Central memory CD8-positive, alpha-beta T cell (primary cell): Measurements from ENCODE around the gene SATB2.

Experiments used
- ATAC-seq: fragments of 150-1000 bp; cut with Tn5 transposase; replicated peaks from 2 replicates; pipeline ENCODE4 v1.10.0; 2022; ENCODE audit warnings: mild to moderate bottlenecking, moderate FRiP score, moderate number of reproducible peaks; ENCODE audit not compliant: poor library complexity, severe bottlenecking; ENCODE audit errors: extremely low read depth
- DNase-seq, 2 donors: peaks; one replicate each; pipeline ENCODE4 v3.0.0; 2021; ENCODE audit warnings: low spot score in 2 of 2
- H3K27ac Mint-ChIP-seq: one replicate; pipeline ENCODE4 v1.8.0; 2022; ENCODE audit warnings: low read depth, mild to moderate bottlenecking, moderate library complexity, mixed read lengths
- H3K27me3 Mint-ChIP-seq: one replicate; pipeline ENCODE4 v1.8.0; 2022; ENCODE audit warnings: mixed read lengths
- H3K36me3 Mint-ChIP-seq: one replicate; pipeline ENCODE4 v1.8.0; 2022; ENCODE audit warnings: mild to moderate bottlenecking, moderate library complexity, mixed read lengths; ENCODE audit not compliant: insufficient read depth
- H3K4me1 Mint-ChIP-seq: one replicate; pipeline ENCODE4 v1.8.0; 2022; ENCODE audit warnings: mixed read lengths
- H3K4me3 Mint-ChIP-seq: one replicate; pipeline ENCODE4 v1.8.0; 2022; ENCODE audit warnings: mild to moderate bottlenecking, moderate library complexity, mixed read lengths
- H3K9me3 Mint-ChIP-seq: one replicate; pipeline ENCODE4 v1.8.0; 2022; ENCODE audit warnings: mixed read lengths

SATB2 gene

GRCh38 chr2:199395311-199395710 is 62.4 kb downstream of the SATB2 start:
- Mint-ChIP-seq H3K9me3 (no peaks in the 10 kb centered on the region), H3K4me1 (no peaks in the 10 kb centered on the region), H3K27me3 (no peaks in the 10 kb centered on the region), H3K36me3 (no peaks in the 10 kb centered on the region), H3K4me3 (no peak overlapping the region), H3K27ac (no peak overlapping the region)
- ATAC-seq (no peak), DNase-seq (no peak)

GRCh38 chr2:199392363-199392762 is 65.4 kb downstream of the SATB2 start:
- no peaks in the 10 kb centered on the region for H3K27me3 Mint-ChIP-seq
- H3K4me3 Mint-ChIP-seq = no peak overlapping the region
- DNase-seq = no peak
- H3K36me3 Mint-ChIP-seq = no peaks in the 10 kb centered on the region
- H3K4me1 Mint-ChIP-seq = no peaks in the 10 kb centered on the region
- no peak overlapping the region for H3K27ac Mint-ChIP-seq
- ATAC-seq = no peak
- no peaks in the 10 kb centered on the region for H3K9me3 Mint-ChIP-seq

- H3K9me3 Mint-ChIP-seq = no peaks in the 10 kb centered on the region
- H3K4me1 Mint-ChIP-seq = no peaks in the 10 kb centered on the region
- H3K36me3 Mint-ChIP-seq = no peaks in the 10 kb centered on the region
- ATAC-seq (no peak), DNase-seq (no peak)
- H3K4me3 Mint-ChIP-seq = no peak overlapping the region
- no peak overlapping the region for H3K27ac Mint-ChIP-seq
- H3K27me3 Mint-ChIP-seq = no peaks in the 10 kb centered on the region
Measured at GRCh38 chr2:199388728-199389268, 68.9 kb downstream of the SATB2 start.

- DNase-seq (no peak), ATAC-seq (no peak)
- H3K27ac Mint-ChIP-seq = no peak overlapping the region
- no peaks in the 10 kb centered on the region for H3K36me3 Mint-ChIP-seq
- no peaks in the 10 kb centered on the region for H3K27me3 Mint-ChIP-seq
- no peaks in the 10 kb centered on the region for H3K9me3 Mint-ChIP-seq
- H3K4me3 Mint-ChIP-seq = no peak overlapping the region
- H3K4me1 Mint-ChIP-seq = no peaks in the 10 kb centered on the region
Measured at GRCh38 chr2:199384043-199384442, 73.7 kb downstream of the SATB2 start.

- Mint-ChIP-seq H3K27me3 (no peaks in the 10 kb centered on the region), H3K4me1 (no peaks in the 10 kb centered on the region)
- no peak for ATAC-seq
Measured at GRCh38 chr2:199383021-199383420, 74.7 kb downstream of the SATB2 start.

GRCh38 chr2:199382091-199382490 is 75.6 kb downstream of the SATB2 start:
- Mint-ChIP-seq H3K4me3 (no peak overlapping the region), H3K36me3 (no peaks in the 10 kb centered on the region), H3K4me1 (no peaks in the 10 kb centered on the region), H3K27me3 (no peaks in the 10 kb centered on the region), H3K9me3 (no peaks in the 10 kb centered on the region), H3K27ac (no peak overlapping the region)
- ATAC-seq (no peak), DNase-seq (no peak)

More at GRCh38 chr2:199383021-199383420, 74.7 kb downstream of the SATB2 start:
- H3K9me3 Mint-ChIP-seq = no peaks in the 10 kb centered on the region
- no peak overlapping the region for H3K4me3 Mint-ChIP-seq
- H3K36me3 Mint-ChIP-seq = no peaks in the 10 kb centered on the region
- no peak for DNase-seq
- no peak overlapping the region for H3K27ac Mint-ChIP-seq

GRCh38 chr2:199381531-199381930 is 76.2 kb downstream of the SATB2 start:
- ATAC-seq (no peak), DNase-seq (no peak)
- Mint-ChIP-seq H3K4me1 (no peaks in the 10 kb centered on the region), H3K27me3 (no peaks in the 10 kb centered on the region), H3K36me3 (no peaks in the 10 kb centered on the region), H3K4me3 (no peak overlapping the region), H3K27ac (no peak overlapping the region), H3K9me3 (no peaks in the 10 kb centered on the region)

- DNase-seq = no peak
- Mint-ChIP-seq H3K4me3 (no peak overlapping the region), H3K9me3 (no peaks in the 10 kb centered on the region), H3K4me1 (no peaks in the 10 kb centered on the region), H3K27me3 (no peaks in the 10 kb centered on the region), H3K27ac (no peak overlapping the region), H3K36me3 (no peaks in the 10 kb centered on the region)
- no peak for ATAC-seq
Measured at GRCh38 chr2:199378948-199379650, 78.6 kb downstream of the SATB2 start.

- H3K9me3 Mint-ChIP-seq = no peaks in the 10 kb centered on the region
- H3K4me1 Mint-ChIP-seq = no peaks in the 10 kb centered on the region
- no peak for ATAC-seq
- no peaks in the 10 kb centered on the region for H3K36me3 Mint-ChIP-seq
- no peak overlapping the region for H3K27ac Mint-ChIP-seq
- no peak overlapping the region for H3K4me3 Mint-ChIP-seq
- no peaks in the 10 kb centered on the region for H3K27me3 Mint-ChIP-seq
- DNase-seq = no peak
Measured at GRCh38 chr2:199370150-199370780, 87.5 kb downstream of the SATB2 start.

GRCh38 chr2:199366406-199366805 is 91.3 kb downstream of the SATB2 start:
- H3K27me3 Mint-ChIP-seq = no peaks in the 10 kb centered on the region
- no peaks in the 10 kb centered on the region for H3K36me3 Mint-ChIP-seq
- no peak overlapping the region for H3K27ac Mint-ChIP-seq
- DNase-seq (no peak), ATAC-seq (no peak)
- no peaks in the 10 kb centered on the region for H3K9me3 Mint-ChIP-seq
- H3K4me1 Mint-ChIP-seq = no peaks in the 10 kb centered on the region
- H3K4me3 Mint-ChIP-seq = no peak overlapping the region

- no peak overlapping the region for H3K4me3 Mint-ChIP-seq
- H3K27me3 Mint-ChIP-seq = no peaks in the 10 kb centered on the region
- no peak overlapping the region for H3K27ac Mint-ChIP-seq
- H3K9me3 Mint-ChIP-seq = no peaks in the 10 kb centered on the region
- ATAC-seq (no peak), DNase-seq (no peak)
- H3K4me1 Mint-ChIP-seq = no peaks in the 10 kb centered on the region
- no peaks in the 10 kb centered on the region for H3K36me3 Mint-ChIP-seq
Measured at GRCh38 chr2:199364153-199364552, 93.6 kb downstream of the SATB2 start.

- Mint-ChIP-seq H3K9me3 (no peaks in the 10 kb centered on the region), H3K4me1 (no peaks in the 10 kb centered on the region), H3K4me3 (no peak overlapping the region), H3K36me3 (peaks cover 1% of the 10 kb centered on the region), H3K27me3 (no peaks in the 10 kb centered on the region), H3K27ac (no peak overlapping the region)
- DNase-seq = no peak
- ATAC-seq = no peak
Measured at GRCh38 chr2:199356412-199356811, 101.3 kb downstream of the SATB2 start.

- H3K27me3 Mint-ChIP-seq = no peaks in the 10 kb centered on the region
- H3K27ac Mint-ChIP-seq = no peak overlapping the region
- H3K9me3 Mint-ChIP-seq = no peaks in the 10 kb centered on the region
- H3K4me3 Mint-ChIP-seq = no peak overlapping the region
- no peak for DNase-seq
- H3K4me1 Mint-ChIP-seq = no peaks in the 10 kb centered on the region
- H3K36me3 Mint-ChIP-seq = no peaks in the 10 kb centered on the region
- ATAC-seq = no peak
Measured at GRCh38 chr2:199348871-199349270, 108.9 kb downstream of the SATB2 start.
